Memory B cell (primary cell): ENCODE results near the gene RGCC.
A peak's percentile ranks its signal among the peaks of the same experiment; 100 is the strongest.
"Not testable (repeated sequence)": the region's sequence is repeated elsewhere in the genome, so short reads cannot be mapped to it uniquely, and the experiment has no call there.

Experiments
- ATAC-seq: fragments of 150-1000 bp; cut with Tn5 transposase; 2 replicates; pipeline ENCODE4 v1.10.0; 2021; ENCODE audit warnings: low read depth, mild to moderate bottlenecking, moderate library complexity
- DNase-seq, 2 donors: peaks; one replicate each; pipeline ENCODE4 v3.0.0; 2022; ENCODE audit warnings: low spot score in 2 of 2
- H3K27ac Mint-ChIP-seq: one replicate; pipeline ENCODE4 v1.8.0; 2022; ENCODE audit warnings: mild to moderate bottlenecking, moderate library complexity, mixed read lengths
- H3K27me3 Mint-ChIP-seq: one replicate; pipeline ENCODE4 v1.8.0; 2022; ENCODE audit warnings: mixed read lengths
- H3K36me3 Mint-ChIP-seq: one replicate; pipeline ENCODE4 v1.8.0; 2022; ENCODE audit warnings: mild to moderate bottlenecking, mixed read lengths
- H3K4me1 Mint-ChIP-seq: one replicate; pipeline ENCODE4 v1.8.0; 2022; ENCODE audit warnings: mixed read lengths
- H3K4me3 Mint-ChIP-seq: one replicate; pipeline ENCODE4 v1.8.0; 2022; ENCODE audit warnings: mild to moderate bottlenecking, moderate library complexity, mixed read lengths
- H3K9me3 Mint-ChIP-seq: one replicate; pipeline ENCODE4 v1.8.0; 2022; ENCODE audit warnings: mixed read lengths

The RGCC gene, protein sequence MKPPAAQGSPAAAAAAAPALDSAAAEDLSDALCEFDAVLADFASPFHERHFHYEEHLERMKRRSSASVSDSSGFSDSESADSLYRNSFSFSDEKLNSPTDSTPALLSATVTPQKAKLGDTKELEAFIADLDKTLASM

DNA sequence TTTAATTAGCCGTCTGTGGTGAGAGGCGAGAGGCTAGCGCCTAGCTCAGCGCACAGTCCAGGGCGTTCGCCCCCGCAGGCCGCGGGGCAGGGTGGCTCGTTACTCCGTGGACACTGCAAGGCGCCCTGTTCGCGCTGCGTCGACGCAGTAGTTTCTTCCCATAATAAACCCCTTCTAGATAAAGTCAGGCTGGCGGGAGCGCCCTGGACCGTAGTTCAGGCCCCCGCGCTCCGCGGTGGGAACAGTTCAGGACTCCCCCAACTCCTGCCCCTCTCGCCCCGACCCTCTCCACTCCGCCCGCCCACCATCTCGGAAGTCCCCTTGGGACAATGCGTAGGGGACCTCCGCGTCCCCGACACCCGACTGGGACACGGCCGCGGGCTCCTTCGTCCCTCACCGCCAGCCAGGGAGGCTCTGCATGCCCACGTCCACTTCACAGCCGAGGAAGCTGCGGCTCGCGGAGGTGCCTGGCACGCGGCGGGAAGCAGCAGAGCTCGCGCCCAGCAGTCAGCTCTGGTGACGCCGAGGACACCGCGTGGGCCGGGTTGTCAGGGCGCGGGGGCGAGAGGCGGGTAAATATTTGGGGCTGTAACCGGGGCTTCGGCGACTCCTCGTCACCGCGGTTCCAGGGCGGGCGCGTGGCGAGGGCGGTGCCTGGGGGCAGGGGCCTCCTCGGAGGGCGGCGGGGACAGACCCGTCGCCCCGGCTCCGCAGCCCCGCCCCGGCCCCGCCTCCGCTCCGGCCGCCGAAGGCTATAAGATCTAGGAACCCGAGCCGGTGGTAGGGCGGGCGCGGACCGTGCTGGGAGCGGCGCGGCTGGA is at the start of gene RGCC:
TSS of gene RGCC (plus strand) at position 783 of the 821 bp plus-strand sequence. CDS start 158 bp downstream, outside the sequence.
- peaks cover 10% of the 10 kb centered on the region for H3K27me3 Mint-ChIP-seq
- H3K4me3 Mint-ChIP-seq = peak within 1 kb of the TSS; percentile 82
- H3K4me1 Mint-ChIP-seq = peaks cover 17% of the 10 kb centered on the region
- peak; percentile 75 to 79 for DNase-seq
- no peaks in the 10 kb centered on the region for H3K36me3 Mint-ChIP-seq
- H3K9me3 Mint-ChIP-seq = peaks cover 3% of the 10 kb centered on the region
- H3K27ac Mint-ChIP-seq = peak within 1 kb of the TSS; percentile 94
- peak; percentile 75 for ATAC-seq

DNA sequence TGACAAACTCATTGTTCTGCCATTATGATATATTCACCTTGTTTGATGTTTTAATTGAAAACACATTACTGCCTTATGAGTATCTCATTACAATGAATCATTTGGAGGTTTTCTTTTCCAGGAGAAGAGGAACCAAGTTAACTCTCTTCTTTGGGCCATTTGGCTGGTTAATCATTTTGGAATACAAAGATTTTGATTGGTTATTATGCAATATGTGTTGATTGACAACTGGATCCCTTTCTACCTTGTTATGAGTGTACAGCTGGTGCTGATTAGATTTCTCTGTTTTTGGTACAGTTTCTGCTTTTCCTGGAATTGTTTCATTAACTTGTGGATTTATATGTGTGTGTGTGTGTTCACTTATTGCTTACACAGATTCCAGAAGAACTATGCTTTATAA is 49.2 kb upstream of the RGCC start:
- Mint-ChIP-seq H3K36me3 (no peaks in the 10 kb centered on the region), H3K9me3 (no peaks in the 10 kb centered on the region), H3K27me3 (peaks cover 11% of the 10 kb centered on the region), H3K4me3 (no peak overlapping the region), H3K27ac (no peak overlapping the region), H3K4me1 (no peaks in the 10 kb centered on the region)
- DNase-seq (no peak), ATAC-seq (no peak)

DNA sequence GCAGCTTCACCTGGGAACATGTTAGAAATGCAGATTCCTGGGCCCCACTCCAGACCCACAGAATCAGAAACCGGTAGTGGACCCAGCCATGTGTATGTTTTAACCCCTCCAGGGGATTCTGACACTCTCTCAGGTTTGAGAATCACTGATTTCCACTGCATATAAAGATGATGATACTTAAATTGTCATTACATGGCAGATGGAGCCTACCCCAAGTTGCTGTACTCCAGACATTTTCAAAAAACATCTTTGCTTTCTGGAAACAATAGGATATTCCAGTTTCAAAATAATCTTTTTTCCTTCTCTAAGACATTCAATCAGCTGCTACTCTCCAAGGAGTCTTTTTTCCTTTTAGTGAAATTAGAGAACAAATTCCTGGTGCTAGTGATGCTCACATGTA is 48.6 kb upstream of the RGCC start:
- Mint-ChIP-seq H3K27ac (no peak overlapping the region), H3K4me3 (no peak overlapping the region), H3K36me3 (no peaks in the 10 kb centered on the region), H3K4me1 (no peaks in the 10 kb centered on the region), H3K27me3 (peaks cover 11% of the 10 kb centered on the region), H3K9me3 (no peaks in the 10 kb centered on the region)
- no peak for ATAC-seq
- DNase-seq = no peak

DNA sequence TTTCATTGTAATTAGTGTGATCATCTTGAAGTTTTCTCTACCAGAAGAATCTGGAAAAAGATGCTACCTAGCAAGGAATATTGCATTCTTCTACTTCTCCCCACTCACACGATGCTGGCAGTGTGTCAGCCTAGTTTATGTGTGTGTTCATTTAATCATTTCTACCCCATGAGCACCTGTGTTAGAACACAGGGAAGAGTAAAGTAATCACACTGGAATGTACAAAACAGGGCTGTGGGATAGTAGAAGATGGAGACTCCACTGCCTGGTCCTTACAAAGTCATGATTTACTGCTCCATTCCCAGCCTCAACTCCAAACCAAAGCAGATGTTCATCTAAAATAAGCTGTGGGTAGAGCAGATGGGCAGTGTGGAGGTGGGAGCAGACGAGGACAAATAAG is 47.7 kb upstream of the RGCC start:
- Mint-ChIP-seq H3K36me3 (no peaks in the 10 kb centered on the region), H3K4me3 (no peak overlapping the region), H3K4me1 (no peaks in the 10 kb centered on the region), H3K27ac (no peak overlapping the region), H3K27me3 (peaks cover 11% of the 10 kb centered on the region), H3K9me3 (no peaks in the 10 kb centered on the region)
- ATAC-seq (no peak), DNase-seq (no peak)

DNA sequence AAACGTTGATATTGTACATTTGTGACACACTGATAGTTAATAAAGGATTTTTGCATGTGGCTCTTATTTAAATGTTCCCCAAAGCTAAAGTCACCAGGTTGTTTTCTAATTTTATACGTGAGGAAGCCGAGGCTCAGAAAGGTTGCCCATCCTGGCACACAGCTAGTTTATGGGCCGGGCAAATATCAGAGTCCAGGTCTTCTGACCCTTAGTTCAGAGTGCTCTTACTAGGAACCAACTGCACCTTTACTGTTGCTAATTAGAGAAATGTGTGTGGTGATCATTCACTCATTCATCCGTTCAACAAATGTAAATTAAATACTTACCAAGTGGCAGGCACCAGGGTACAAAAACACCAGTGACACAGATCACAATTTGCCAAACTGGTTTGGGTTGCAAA is 46.3 kb upstream of the RGCC start:
- DNase-seq = no peak
- Mint-ChIP-seq H3K27me3 (peaks cover 11% of the 10 kb centered on the region), H3K36me3 (no peaks in the 10 kb centered on the region), H3K9me3 (no peaks in the 10 kb centered on the region), H3K27ac (no peak overlapping the region), H3K4me3 (no peak overlapping the region), H3K4me1 (no peaks in the 10 kb centered on the region)
- ATAC-seq = no peak

DNA sequence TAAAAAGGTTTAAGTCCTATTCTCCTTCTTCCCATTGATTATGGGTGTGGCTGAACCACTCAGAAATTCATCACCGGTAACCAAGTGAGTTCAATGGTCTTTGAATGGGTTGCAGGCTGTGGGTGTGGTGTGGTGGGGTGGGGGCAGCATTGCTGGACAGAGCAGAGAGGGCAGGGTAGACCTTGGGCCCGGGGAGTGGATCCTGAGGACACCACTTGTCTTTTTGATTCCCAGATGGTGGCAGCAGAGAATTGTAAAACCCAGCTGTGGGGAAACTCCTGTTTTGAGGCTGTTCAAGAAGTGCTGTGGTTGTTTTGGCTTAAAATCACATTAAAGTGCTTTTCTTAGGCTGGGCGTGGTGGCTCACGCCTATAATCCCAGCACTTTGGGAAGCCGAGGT is 45.8 kb upstream of the RGCC start:
- no peak overlapping the region for H3K27ac Mint-ChIP-seq
- no peak overlapping the region for H3K4me3 Mint-ChIP-seq
- no peaks in the 10 kb centered on the region for H3K9me3 Mint-ChIP-seq
- ATAC-seq (peak; percentile 44), DNase-seq (peak in 1 of 2 donors; percentile 7)
- H3K4me1 Mint-ChIP-seq = no peaks in the 10 kb centered on the region
- peaks cover 11% of the 10 kb centered on the region for H3K27me3 Mint-ChIP-seq
- no peaks in the 10 kb centered on the region for H3K36me3 Mint-ChIP-seq

DNA sequence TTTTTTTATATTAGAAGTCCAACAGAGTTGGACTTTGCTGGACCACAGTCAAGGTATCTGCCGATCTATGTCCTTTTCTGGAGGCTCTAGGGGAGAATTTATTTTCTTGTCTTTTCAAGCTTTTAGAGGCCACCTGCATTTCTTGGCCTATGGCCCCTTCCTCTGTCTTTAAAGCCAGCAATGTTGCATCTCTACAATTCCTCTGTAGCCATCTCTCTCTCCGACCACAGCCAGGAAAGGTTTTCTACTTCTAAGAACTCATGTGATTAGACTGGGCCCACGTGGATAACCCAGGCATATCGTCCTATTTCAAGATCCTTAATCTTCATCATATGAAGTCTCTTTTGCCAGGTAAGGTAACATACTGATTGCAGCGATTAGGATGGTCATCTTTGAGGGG is 43.5 kb upstream of the RGCC start:
- no peak for ATAC-seq
- Mint-ChIP-seq H3K36me3 (peaks cover 3% of the 10 kb centered on the region), H3K27me3 (peaks cover 8% of the 10 kb centered on the region), H3K4me3 (no peak overlapping the region), H3K9me3 (peaks cover 3% of the 10 kb centered on the region), H3K27ac (no peak overlapping the region), H3K4me1 (no peaks in the 10 kb centered on the region)
- DNase-seq = no peak

DNA sequence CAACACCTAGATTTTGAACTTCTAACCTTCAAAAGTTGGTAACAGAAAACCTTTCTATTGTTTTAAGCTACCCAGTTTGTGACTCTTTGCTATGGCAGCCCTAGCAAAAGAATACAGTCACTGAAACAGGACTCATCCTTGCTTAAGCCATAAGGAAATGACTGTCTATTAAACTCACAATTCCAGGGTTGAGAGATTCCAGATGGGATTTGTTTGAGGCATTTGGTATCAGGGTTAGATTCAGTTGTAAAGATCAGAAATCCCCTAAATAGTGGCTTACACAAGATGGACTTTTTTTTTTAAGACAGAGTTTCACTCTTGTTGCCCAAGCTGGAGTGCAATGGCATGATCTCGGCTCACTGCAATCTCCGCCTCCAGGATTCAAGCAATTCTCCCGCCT is 41.1 kb upstream of the RGCC start:
- Mint-ChIP-seq H3K4me1 (no peaks in the 10 kb centered on the region), H3K4me3 (no peak overlapping the region), H3K9me3 (peaks cover 3% of the 10 kb centered on the region), H3K27me3 (peaks cover 6% of the 10 kb centered on the region), H3K27ac (no peak overlapping the region), H3K36me3 (peaks cover 3% of the 10 kb centered on the region)
- no peak for DNase-seq
- no peak for ATAC-seq

DNA sequence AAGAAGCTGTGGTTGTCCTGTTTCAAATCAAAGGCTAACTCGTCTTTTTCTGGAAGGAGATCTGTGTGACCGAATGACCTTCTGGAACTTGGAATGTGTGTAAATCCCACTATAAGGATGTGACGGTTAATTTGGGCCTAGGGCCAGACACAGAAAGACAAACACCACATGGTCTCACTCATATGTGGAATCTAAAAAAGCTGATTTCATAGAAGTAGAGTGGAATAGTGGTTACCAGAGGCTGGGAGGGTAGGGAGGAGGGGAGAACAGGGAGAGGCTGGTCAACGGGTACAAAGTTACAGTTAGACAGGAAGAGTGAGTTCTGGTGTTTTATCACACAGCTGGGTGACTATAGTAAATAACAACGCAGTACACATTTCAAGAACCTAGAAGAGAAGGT is 39.3 kb upstream of the RGCC start:
- H3K27ac Mint-ChIP-seq = no peak overlapping the region
- no peak overlapping the region for H3K4me3 Mint-ChIP-seq
- ATAC-seq (no peak), DNase-seq (no peak)
- peaks cover 3% of the 10 kb centered on the region for H3K36me3 Mint-ChIP-seq
- no peaks in the 10 kb centered on the region for H3K4me1 Mint-ChIP-seq
- H3K9me3 Mint-ChIP-seq = peaks cover 3% of the 10 kb centered on the region
- H3K27me3 Mint-ChIP-seq = peaks cover 6% of the 10 kb centered on the region

DNA sequence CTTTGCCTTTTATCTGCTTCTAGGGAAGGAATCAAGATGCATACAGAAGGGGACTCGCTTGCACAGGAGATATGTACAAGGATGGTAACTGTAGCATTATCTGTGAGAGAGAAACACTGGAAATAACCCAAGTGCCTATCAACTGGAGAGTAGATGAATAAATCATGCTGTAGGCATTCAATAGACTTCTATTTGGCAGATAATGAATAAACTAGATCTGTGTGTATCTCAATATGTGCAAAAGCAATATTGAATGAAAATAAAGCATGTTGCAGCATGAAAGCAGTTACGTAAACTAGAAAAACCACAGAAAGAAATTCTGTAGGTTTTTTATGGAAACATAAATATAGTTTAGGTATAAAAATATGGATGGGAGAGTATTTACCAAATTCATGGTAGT is 38.6 kb upstream of the RGCC start:
- Mint-ChIP-seq H3K27me3 (peaks cover 7% of the 10 kb centered on the region), H3K4me1 (no peaks in the 10 kb centered on the region)

DNA sequence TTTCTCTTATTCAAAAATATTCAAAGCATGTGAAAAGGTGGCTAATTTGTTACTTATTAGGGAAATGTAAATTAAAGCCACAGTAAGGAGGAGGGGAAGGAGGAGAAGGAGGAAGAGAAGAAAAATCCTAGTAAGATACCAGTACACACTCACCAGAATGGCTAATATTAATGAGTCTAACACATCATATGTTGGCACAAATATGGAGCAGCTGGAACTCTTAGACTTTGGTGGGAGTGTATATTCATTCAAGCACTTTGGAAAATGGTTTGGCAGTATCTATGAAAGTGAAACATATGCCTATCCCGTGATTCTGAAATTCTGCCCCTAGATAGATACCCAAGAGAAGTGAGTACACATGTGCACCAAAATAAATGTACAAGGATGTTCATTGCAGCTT is 38.1 kb upstream of the RGCC start:
- H3K4me1 Mint-ChIP-seq = no peaks in the 10 kb centered on the region

More for the DNA sequence above, 38.6 kb upstream of the RGCC start:
- DNase-seq = no peak
- no peak overlapping the region for H3K4me3 Mint-ChIP-seq
- ATAC-seq = no peak
- no peak overlapping the region for H3K27ac Mint-ChIP-seq
- H3K9me3 Mint-ChIP-seq = peaks cover 3% of the 10 kb centered on the region
- H3K36me3 Mint-ChIP-seq = peaks cover 3% of the 10 kb centered on the region

DNA sequence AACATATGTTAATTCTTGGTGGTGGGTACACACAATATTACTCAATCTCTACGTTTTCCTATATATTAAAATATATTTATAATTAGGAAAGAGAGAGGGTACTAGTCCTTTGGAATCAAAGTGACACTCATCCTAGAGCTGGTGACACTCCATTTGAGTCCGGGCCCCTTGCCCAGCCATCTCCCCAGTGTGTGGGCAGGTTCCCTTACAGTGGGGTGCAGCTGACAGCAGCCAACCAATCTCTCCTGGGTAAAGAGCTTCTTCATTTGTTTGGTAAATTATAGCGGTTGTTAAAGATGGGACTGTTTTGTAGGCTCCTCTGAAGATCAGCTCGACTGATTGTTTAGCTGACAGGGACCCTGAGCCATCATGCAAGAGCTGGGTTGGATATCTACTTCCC is 37.2 kb upstream of the RGCC start:
- H3K4me1 Mint-ChIP-seq = no peaks in the 10 kb centered on the region
- no peak overlapping the region for H3K4me3 Mint-ChIP-seq
- H3K27ac Mint-ChIP-seq = no peak overlapping the region
- peaks cover 3% of the 10 kb centered on the region for H3K36me3 Mint-ChIP-seq
- peaks cover 3% of the 10 kb centered on the region for H3K9me3 Mint-ChIP-seq
- ATAC-seq (no peak), DNase-seq (no peak)
- H3K27me3 Mint-ChIP-seq = peaks cover 16% of the 10 kb centered on the region

More for the DNA sequence above, 38.1 kb upstream of the RGCC start:
- ATAC-seq = no peak
- Mint-ChIP-seq H3K27ac (no peak overlapping the region), H3K4me3 (no peak overlapping the region), H3K9me3 (peaks cover 3% of the 10 kb centered on the region), H3K27me3 (peaks cover 12% of the 10 kb centered on the region), H3K36me3 (peaks cover 3% of the 10 kb centered on the region)
- no peak for DNase-seq

DNA sequence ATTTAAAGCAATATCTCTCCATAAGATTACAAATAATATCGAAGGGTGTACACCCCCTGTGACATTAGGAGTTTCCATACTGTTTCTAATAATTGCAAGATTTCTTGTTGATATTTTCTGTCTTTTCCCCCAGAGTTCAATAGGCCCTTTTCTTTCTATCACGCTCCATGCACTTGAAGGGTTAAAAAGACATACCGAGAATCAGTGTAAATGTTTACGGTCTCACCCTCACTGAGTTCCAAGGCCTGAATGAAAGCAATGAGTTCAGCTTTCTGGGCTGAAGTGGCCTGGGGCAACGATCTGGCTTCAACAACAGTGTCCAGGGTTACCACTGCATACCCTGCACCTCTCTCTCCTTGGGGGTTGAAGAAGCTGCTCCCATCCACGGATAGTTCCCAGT is 36.0 kb upstream of the RGCC start:
- H3K27me3 Mint-ChIP-seq = peaks cover 19% of the 10 kb centered on the region
- DNase-seq, H3K9me3 Mint-ChIP-seq, ATAC-seq, H3K27ac Mint-ChIP-seq, H3K36me3 Mint-ChIP-seq, H3K4me1 Mint-ChIP-seq, H3K4me3 Mint-ChIP-seq: not testable (repeated sequence)

DNA sequence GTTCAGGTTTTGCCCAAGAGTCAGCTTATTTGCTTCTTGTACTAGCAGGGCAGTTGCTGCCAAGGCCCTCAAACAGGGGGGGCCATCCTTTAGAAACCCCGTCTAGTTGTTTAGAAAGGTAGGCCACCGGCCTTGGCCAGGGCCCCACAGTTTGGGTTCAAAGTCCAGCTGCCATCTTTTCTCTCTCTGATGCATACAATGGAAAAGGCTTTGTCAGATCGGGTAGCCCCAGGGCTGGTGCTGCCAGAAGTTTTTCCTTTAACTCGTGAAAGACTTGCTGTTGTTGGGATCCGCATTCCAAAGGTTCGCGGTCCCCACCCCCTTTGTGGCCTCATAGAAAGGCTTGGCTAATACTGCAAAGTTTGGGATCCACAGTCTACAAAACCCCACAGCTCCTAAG is 35.4 kb upstream of the RGCC start:
- not testable (repeated sequence) for H3K9me3 Mint-ChIP-seq, ATAC-seq

DNA sequence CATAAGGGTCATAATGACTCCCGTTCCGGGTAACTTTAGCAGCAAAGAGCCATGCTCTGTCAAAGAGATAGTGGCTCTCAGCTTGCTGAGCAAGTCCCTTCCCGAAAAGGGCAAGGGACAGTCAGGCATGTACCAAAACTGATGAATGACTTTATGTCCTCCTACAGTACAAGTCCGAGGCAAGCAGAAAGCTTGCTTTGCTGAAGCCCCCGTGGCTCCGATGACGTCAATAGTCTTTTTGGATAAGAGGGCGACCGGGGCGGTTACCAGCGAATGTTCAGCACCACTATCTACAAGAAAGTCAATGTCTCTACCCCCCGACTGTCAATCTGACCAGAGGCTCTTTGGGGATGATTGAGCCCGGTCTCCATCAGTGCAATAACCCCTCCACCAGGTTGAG is 34.1 kb upstream of the RGCC start:
- H3K4me3 Mint-ChIP-seq, H3K9me3 Mint-ChIP-seq, DNase-seq, H3K36me3 Mint-ChIP-seq, H3K4me1 Mint-ChIP-seq, ATAC-seq, H3K27ac Mint-ChIP-seq: not testable (repeated sequence)
- peaks cover 25% of the 10 kb centered on the region for H3K27me3 Mint-ChIP-seq

More for the DNA sequence above, 35.4 kb upstream of the RGCC start:
- H3K27ac Mint-ChIP-seq, H3K4me1 Mint-ChIP-seq, DNase-seq, H3K4me3 Mint-ChIP-seq, H3K36me3 Mint-ChIP-seq: not testable (repeated sequence)
- H3K27me3 Mint-ChIP-seq = peaks cover 20% of the 10 kb centered on the region
